GM10266 (cell line): ENCODE results near the gene ELOA.
"Not testable (repeated sequence)": the region's sequence is repeated elsewhere in the genome, so short reads cannot be mapped to it uniquely, and the experiment has no call there.

ENCODE experiments used
- DNase-seq: peaks from one replicate; pipeline ENCODE4 v3.0.0; 2012; ENCODE audit errors: extremely low spot score
- CTCF ChIP-seq: IDR thresholded peaks from 2 replicates; pipeline ENCODE4 v1.5.1; 2012; ENCODE audit warnings: mild to moderate bottlenecking, low read depth; ENCODE audit not compliant: control insufficient read depth, insufficient read depth; ENCODE audit errors: missing control alignments

The ELOA gene

GRCh38 chr1:23772049-23772853 is 29.0 kb downstream of the ELOA start:
- TF ChIP-seq CTCF = peak; percentile 98
- DNase-seq = peak; percentile 69

GRCh38 chr1:23772854-23773242 is 29.6 kb downstream of the ELOA start:
- TF ChIP-seq CTCF = no peak
- no peak for DNase-seq

GRCh38 chr1:23774174-23774880 is 31.1 kb downstream of the ELOA start:
- TF ChIP-seq CTCF = no peak
- no peak for DNase-seq

DNA sequence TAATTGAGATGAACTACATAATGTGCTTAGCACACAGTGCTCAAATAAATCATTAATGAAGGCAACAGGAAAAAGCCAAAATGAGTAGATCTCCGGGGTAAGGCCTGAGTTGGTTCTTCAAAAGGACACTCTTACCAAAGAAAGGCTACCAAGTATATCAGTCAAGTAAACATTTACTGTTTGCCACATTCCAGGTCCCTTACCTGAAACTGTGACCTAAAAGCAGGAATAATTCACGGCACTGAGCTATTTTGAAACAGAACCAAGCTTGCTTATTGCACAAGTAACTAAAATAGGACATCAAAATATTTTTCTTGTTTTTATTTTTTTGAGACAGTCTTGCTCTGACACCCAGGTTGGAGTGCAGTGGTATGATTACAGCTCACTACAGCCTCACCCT is 32.9 kb downstream of the ELOA start:
- DNase-seq = no peak
- no peak for TF ChIP-seq CTCF

DNA sequence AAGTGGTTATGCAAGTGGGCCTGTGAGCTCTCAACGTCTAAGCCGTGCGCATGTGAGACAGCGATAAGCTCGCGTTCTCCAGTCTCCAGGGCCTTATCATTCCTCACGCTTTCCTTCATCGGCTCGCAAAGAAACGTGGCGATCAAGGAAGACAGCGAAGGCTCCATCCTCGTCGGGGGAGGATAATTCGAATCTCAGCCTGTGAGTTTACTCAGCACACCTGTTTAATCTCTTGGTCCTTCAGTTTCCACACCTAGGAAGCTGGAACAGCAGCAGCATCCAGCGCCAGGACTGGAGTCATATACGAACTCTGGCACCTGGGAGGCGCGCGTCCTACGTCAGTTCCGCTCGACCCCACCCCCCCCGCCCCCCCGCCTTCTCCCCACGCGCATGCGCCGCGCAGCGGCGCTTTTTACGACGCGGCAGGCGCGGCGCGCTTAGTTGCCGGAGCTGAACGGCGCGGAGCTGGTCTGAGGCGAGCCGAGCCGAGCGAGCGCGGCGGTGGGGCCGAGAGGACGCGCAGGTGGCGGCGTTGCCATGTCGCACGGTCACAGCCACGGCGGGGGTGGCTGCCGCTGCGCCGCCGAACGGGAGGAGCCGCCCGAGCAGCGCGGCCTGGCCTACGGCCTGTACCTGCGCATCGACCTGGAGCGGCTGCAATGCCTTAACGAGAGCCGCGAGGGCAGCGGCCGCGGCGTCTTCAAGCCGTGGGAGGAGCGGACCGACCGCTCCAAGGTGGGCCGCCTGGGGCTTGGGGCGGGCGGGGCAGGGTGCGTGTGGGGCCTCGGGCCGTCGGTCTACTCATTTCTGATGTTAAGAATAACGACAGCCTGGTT is 34.9 kb downstream of the ELOA start, which contains the start of gene PITHD1:
PITHD1 (plus strand) TSS at position 440 of the 836 bp plus-strand sequence; CDS start at position 538, 98 bp downstream.
- DNase-seq = peak; percentile 95
- TF ChIP-seq CTCF = no peak

DNA sequence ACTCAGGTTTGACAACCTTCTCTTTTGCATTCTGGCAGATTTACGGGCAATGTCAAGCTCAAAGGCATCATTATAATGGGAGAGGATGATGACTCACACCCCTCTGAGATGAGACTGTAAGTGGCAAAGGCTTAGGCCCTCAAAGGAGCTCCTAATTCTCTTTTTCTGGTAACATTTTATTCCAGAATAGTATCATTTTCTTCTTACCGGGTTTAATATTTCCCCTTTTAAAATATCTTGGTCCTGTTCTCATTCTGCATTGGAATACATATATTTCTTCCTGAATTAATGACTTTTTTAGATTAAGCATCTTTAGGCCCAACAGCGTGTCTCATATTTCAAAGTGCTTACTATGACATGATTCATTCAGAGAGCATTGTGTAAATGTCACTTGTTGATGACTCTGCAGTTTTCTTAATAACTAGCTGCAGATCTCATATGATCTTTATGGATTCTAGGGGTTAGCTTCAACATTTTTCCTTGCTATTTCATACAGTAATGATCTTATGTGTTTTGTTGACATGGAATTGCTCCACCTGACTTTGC is 36.6 kb downstream of the ELOA start:
- no peak for DNase-seq
- TF ChIP-seq CTCF = no peak

- DNase-seq = not testable (repeated sequence)
These were observed 39.9 kb downstream of the ELOA start for GRCh38 chr1:23783141-23783540.
